ENCODE results near the gene GPR137C. TPM values are rescaled to one million over a fixed set of nuclear protein-coding genes. Genes with fewer than 3 reads are reported as not detected.

GPR137C gene
- total RNA-seq, 1 donor from 2014 or later, result 0.46 TPM

DNA sequence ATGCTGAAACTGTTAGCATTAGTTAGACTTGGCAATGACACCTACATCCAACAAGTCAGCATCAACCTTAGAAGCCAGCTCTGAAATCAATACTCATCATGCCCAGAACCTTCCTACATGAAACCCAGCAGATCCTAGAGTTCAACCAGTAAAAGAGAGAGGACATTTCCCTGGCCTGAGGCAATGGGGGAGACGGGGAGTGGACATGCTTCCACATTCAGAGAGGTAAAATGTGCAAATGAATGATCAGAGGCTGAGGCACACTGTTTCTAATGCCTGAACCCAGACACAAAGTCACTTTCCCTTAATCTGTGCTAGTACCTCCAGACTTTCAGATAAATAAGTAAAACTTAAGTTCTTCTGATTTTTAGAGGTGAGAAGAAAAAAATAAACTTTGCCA lies 108.2 kb downstream of the GPR137C start:
- Histone ChIP-seq H3K4me3 (ENCODE audit: low read depth, low read length) (no peak overlapping the region), H3K36me3 (ENCODE audit: control insufficient read depth, insufficient read depth, low read length) (no peaks in the 10 kb centered on the region), H3K27me3 (ENCODE audit: control insufficient read depth, insufficient read depth, low read length) (no peaks in the 10 kb centered on the region)
- TF ChIP-seq, protein P1, sequence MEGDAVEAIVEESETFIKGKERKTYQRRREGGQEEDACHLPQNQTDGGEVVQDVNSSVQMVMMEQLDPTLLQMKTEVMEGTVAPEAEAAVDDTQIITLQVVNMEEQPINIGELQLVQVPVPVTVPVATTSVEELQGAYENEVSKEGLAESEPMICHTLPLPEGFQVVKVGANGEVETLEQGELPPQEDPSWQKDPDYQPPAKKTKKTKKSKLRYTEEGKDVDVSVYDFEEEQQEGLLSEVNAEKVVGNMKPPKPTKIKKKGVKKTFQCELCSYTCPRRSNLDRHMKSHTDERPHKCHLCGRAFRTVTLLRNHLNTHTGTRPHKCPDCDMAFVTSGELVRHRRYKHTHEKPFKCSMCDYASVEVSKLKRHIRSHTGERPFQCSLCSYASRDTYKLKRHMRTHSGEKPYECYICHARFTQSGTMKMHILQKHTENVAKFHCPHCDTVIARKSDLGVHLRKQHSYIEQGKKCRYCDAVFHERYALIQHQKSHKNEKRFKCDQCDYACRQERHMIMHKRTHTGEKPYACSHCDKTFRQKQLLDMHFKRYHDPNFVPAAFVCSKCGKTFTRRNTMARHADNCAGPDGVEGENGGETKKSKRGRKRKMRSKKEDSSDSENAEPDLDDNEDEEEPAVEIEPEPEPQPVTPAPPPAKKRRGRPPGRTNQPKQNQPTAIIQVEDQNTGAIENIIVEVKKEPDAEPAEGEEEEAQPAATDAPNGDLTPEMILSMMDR (IDR thresholded peaks at IDR 0.05; ENCODE audit: insufficient read depth, low read length, poor library complexity, severe bottlenecking), result no peak
- no peak for DNase-seq (ENCODE audit: low read depth)

DNA sequence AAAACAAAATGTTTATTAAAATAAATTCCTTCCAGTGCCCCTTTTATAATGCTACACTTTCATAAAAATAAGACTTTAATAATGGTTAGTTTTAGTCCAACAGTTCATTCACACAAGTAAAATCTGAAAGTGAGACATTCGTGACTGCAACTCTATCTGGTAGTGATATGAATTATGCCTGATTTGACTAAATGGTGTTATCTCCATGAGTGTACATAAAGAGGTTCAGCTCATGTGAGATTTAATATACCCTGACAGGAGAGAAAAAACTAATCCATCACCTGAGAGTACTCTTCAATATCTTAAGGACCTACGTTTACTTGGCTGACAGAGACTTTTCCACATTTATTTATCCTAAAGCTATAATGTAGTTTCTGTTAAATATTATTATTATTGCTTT lies 108.7 kb downstream of the GPR137C start:
- Histone ChIP-seq H3K27me3 (ENCODE audit: control insufficient read depth, insufficient read depth, low read length) (no peaks in the 10 kb centered on the region), H3K4me3 (ENCODE audit: low read depth, low read length) (no peak overlapping the region), H3K36me3 (ENCODE audit: control insufficient read depth, insufficient read depth, low read length) (no peaks in the 10 kb centered on the region)
- no peak for DNase-seq (ENCODE audit: low read depth)
- TF ChIP-seq, protein P1 (IDR thresholded peaks at IDR 0.05; ENCODE audit: insufficient read depth, low read length, poor library complexity, severe bottlenecking), result no peak

DNA sequence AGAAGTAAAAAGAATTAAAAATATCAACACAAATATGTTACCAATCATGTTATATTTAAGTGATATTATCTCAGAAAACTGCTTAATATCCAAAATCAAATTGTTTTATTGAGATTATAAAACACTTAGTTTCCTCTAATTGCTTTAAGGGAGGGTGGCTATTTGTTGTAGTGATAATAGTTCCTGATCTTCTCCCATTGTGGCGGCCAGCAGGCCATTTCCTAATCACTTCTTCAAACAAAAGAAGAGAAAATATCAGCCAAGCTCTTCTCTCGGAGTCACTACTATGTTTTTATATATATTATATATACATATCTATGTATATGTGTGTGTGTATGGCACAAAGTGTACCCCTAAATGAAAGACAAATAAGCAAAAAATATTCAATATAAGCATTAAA lies 111.2 kb downstream of the GPR137C start:
- Histone ChIP-seq H3K27me3 (ENCODE audit: control insufficient read depth, insufficient read depth, low read length) (no peaks in the 10 kb centered on the region), H3K36me3 (ENCODE audit: control insufficient read depth, insufficient read depth, low read length) (no peaks in the 10 kb centered on the region), H3K4me3 (ENCODE audit: low read depth, low read length) (no peak overlapping the region)
- TF ChIP-seq, protein P1 (IDR thresholded peaks at IDR 0.05; ENCODE audit: insufficient read depth, low read length, poor library complexity, severe bottlenecking), result no peak
- no peak for DNase-seq (ENCODE audit: low read depth)

DNA sequence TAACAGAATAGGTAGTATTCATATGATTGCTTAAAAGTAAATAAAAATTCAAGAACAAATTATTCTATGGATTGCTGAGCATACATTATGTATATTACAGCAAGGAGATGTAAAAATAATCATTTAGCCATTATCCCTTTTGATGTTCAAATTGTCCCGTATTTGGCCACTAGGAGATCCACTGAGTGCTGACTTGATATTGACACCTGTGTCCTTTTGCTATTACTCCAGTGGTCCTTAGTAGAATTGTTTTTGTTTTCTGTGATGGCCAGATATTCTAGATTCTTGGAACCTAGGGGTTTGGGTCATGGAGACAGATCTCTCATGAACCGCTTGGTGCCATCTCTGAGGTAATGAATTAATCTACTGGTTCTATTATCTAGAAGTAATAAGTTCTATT lies 126.0 kb downstream of the GPR137C start:
- TF ChIP-seq, protein P1 (IDR thresholded peaks at IDR 0.05; ENCODE audit: insufficient read depth, low read length, poor library complexity, severe bottlenecking), result peak; percentile 45
- no peak overlapping the region for H3K4me3 ChIP-seq (ENCODE audit: low read depth, low read length)
- H3K36me3 ChIP-seq (ENCODE audit: control insufficient read depth, insufficient read depth, low read length), result no peaks in the 10 kb centered on the region
- DNase-seq (ENCODE audit: low read depth), result no peak
- no peaks in the 10 kb centered on the region for H3K27me3 ChIP-seq (ENCODE audit: control insufficient read depth, insufficient read depth, low read length)

DNA sequence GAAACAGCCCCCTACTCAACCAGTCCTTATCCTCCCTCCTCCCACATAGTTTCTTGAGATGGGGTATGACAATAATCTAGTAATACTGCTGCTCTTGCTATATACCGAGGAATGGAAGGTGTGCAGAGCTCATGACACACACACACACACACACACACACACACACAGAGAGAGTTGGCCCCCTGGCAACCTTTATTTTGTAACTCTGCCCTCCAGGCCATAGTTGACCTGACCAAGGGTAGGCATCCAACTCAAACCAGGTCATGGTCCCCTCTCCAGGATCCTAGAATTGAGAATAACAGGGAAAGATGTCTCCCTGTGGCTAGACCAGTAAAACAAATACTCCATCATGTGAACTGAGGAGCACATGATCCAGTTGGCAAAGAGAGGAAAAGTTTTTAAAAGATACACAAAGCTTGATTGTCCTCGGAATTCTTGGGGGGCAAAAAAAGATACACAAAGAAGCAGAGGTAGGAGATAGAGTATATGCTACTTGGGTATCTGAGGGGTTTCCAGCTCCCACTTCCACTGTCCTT lies 131.4 kb downstream of the GPR137C start:
- H3K36me3 ChIP-seq (ENCODE audit: control insufficient read depth, insufficient read depth, low read length), result no peaks in the 10 kb centered on the region
- H3K4me3 ChIP-seq (ENCODE audit: low read depth, low read length), result no peak overlapping the region
- no peaks in the 10 kb centered on the region for H3K27me3 ChIP-seq (ENCODE audit: control insufficient read depth, insufficient read depth, low read length)
- TF ChIP-seq, protein P1 (IDR thresholded peaks at IDR 0.05; ENCODE audit: insufficient read depth, low read length, poor library complexity, severe bottlenecking), result no peak
- no peak for DNase-seq (ENCODE audit: low read depth)

DNA sequence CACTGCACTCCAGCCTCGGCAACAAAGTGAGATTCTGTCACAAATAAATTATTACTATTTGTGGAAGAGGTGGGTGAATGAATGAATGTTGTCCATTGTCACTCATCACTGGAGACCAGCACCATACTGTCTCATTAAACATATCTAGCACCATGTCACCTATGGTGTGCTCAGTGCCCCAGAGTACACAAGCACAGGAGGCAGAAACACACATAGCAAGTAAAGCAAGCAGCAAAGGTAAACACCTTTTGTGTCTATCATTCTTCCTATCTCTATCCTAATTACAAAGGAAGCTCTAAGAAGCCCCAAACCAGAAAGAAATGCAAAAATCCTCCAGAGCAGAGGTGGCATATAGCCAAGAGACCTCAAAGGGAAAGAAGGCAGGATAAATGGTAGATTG lies 133.5 kb downstream of the GPR137C start:
- Histone ChIP-seq H3K4me3 (ENCODE audit: low read depth, low read length) (no peak overlapping the region), H3K36me3 (ENCODE audit: control insufficient read depth, insufficient read depth, low read length) (no peaks in the 10 kb centered on the region), H3K27me3 (ENCODE audit: control insufficient read depth, insufficient read depth, low read length) (no peaks in the 10 kb centered on the region)
- no peak for DNase-seq (ENCODE audit: low read depth)
- TF ChIP-seq, protein P1 (IDR thresholded peaks at IDR 0.05; ENCODE audit: insufficient read depth, low read length, poor library complexity, severe bottlenecking), result no peak
